Measurements from ENCODE around the gene PIK3R1. TPM values are rescaled to one million over a fixed set of nuclear protein-coding genes. Genes with fewer than 3 reads are reported as not detected.

PIK3R1 gene
- total RNA-seq, 1 experiment from 2014 or later: 11.3 TPM

- no peak overlapping the region for H3T11ph ChIP-seq (ENCODE audit: low read length)
- H2BK5ac ChIP-seq (ENCODE audit: insufficient read length, low read length): no peak overlapping the region
- H3K9ac ChIP-seq (ENCODE audit: extremely low read depth, insufficient read length, low read length): no peak overlapping the region
- no peak overlapping the region for H3K4ac ChIP-seq (ENCODE audit: low read depth, low read length)
- no peaks in the 10 kb centered on the region for H3K4me1 ChIP-seq (ENCODE audit: insufficient read depth, low read length)
- H3K27me3 Mint-ChIP-seq (ENCODE audit: low read depth): no peaks in the 10 kb centered on the region; the same call in 1 of the 2 replicates
- H3K23ac ChIP-seq (ENCODE audit: insufficient read length, low read depth, low read length): no peak overlapping the region
- no peak overlapping the region for H3K27ac ChIP-seq (ENCODE audit: insufficient read length, low read depth, low read length)
- no peak overlapping the region for H2BK20ac ChIP-seq (ENCODE audit: low read depth, low read length, poor library complexity, severe bottlenecking)
- no CpG with 5 or more reads among the region's 5 CpGs for WGBS (ENCODE audit: extremely low coverage, insufficient read length, low lambda C conversion rate)
- no peak overlapping the region for H4K8ac ChIP-seq (replicated peaks; ENCODE audit: insufficient read length, low read depth, low read length)
- H3K4me2 ChIP-seq (ENCODE audit: insufficient read depth, insufficient read length, low read length): no peak overlapping the region
- H3K79me1 ChIP-seq (ENCODE audit: insufficient read depth, low read depth, low read length, poor library complexity, severe bottlenecking): no peaks in the 10 kb centered on the region
- no peak for TF ChIP-seq CTCF (conservative IDR thresholded peaks at IDR 0.05)
- H2AK5ac ChIP-seq (ENCODE audit: insufficient read length, low read length): no peak overlapping the region
- H2BK120ac ChIP-seq (ENCODE audit: low read depth, low read length, poor library complexity, severe bottlenecking): no peak overlapping the region
- no peak overlapping the region for H3K14ac ChIP-seq (ENCODE audit: insufficient read depth, low read length)
- no peak for DNase-seq
- H3K9me3 ChIP-seq (ENCODE audit: control insufficient read depth, low read depth, low read length): no peaks in the 10 kb centered on the region
- H3K56ac ChIP-seq (ENCODE audit: insufficient read length, low read depth, low read length): no peak overlapping the region
- H3K23me2 ChIP-seq (ENCODE audit: insufficient read length, low read depth, low read length, poor library complexity, severe bottlenecking): no peaks in the 10 kb centered on the region
- peaks cover 0 to 9% (median 4%) of the 10 kb centered on the region in 3 experiments; a peak in 6 of 7 replicates for H3K36me3 Mint-ChIP-seq (ENCODE audit: insufficient read depth in 1 of 3, low read depth in 3 of 3)
- no peaks in the 10 kb centered on the region for H3K27me3 ChIP-seq (ENCODE audit: insufficient read depth, low read length)
- H4K20me1 ChIP-seq (ENCODE audit: control insufficient read depth, insufficient read depth, insufficient read length): no peaks in the 10 kb centered on the region
- no peak overlapping the region for H2AFZ ChIP-seq (ENCODE audit: low read length)
- no peak overlapping the region for H3K4me3 Mint-ChIP-seq
- H2BK12ac ChIP-seq (ENCODE audit: insufficient read length, low read depth, low read length): no peak overlapping the region
- H2BK15ac ChIP-seq (ENCODE audit: low read depth, low read length): no peak overlapping the region
- H4K5ac ChIP-seq (ENCODE audit: insufficient read length, low read depth, low read length): no peak overlapping the region
- no peaks in the 10 kb centered on the region for H3K9me3 Mint-ChIP-seq
- H4K91ac ChIP-seq (ENCODE audit: insufficient read length, low read depth, low read length): no peak overlapping the region
- H3K18ac ChIP-seq (ENCODE audit: insufficient read length, low read depth, low read length): no peak overlapping the region
- H3K4me1 Mint-ChIP-seq: peaks cover 7% of the 10 kb centered on the region in 2 experiments
- no peak overlapping the region for H3K27ac Mint-ChIP-seq
- no peaks in the 10 kb centered on the region for H3K79me2 ChIP-seq (ENCODE audit: insufficient read depth, low read length)
These were observed 61.9 kb downstream of the PIK3R1 start for GRCh38 chr5:68277431-68277830.

All from H9 (cell line).